ENCODE measurements around the gene PDZRN3. TPM values are rescaled to one million over a fixed set of nuclear protein-coding genes. Genes with fewer than 3 reads are reported as not detected.

PDZRN3 gene
- total and polyA plus RNA-seq, 2 experiments from 2014 or later = 7.5 to 14.0 TPM

- no peak overlapping the region for H3K27ac ChIP-seq (ENCODE audit: low read depth)
- Mint-ChIP-seq H3K9me3 (no peaks in the 10 kb centered on the region), H3K4me3 (no peak overlapping the region), H3K27ac (no peak overlapping the region), H3K27me3 (ENCODE audit: insufficient read depth, low read depth, poor library complexity) (no peaks in the 10 kb centered on the region), H3K4me1 (peaks cover 21% of the 10 kb centered on the region), H3K36me3 (ENCODE audit: low read depth) (no peaks in the 10 kb centered on the region)
- no peaks in the 10 kb centered on the region for H3K27me3 ChIP-seq (ENCODE audit: insufficient read depth)
- no peak for ATAC-seq
- no peak overlapping the region for H3K4me2 ChIP-seq
- no peak overlapping the region for H3K4me3 ChIP-seq
- no peaks in the 10 kb centered on the region for H3F3A ChIP-seq (replicated peaks; ENCODE audit: low read depth)
- no peak for TF ChIP-seq CREB1 (CRISPR knock-in tag; IDR thresholded peaks at IDR 0.05; ENCODE audit: low read depth)
- TF ChIP-seq JUNB (IDR thresholded peaks at IDR 0.05; ENCODE audit: unreplicated experiment) = no peak
- no peak for TF ChIP-seq REST (IDR thresholded peaks at IDR 0.05; ENCODE audit: unreplicated experiment)
- TF ChIP-seq, protein P1, sequence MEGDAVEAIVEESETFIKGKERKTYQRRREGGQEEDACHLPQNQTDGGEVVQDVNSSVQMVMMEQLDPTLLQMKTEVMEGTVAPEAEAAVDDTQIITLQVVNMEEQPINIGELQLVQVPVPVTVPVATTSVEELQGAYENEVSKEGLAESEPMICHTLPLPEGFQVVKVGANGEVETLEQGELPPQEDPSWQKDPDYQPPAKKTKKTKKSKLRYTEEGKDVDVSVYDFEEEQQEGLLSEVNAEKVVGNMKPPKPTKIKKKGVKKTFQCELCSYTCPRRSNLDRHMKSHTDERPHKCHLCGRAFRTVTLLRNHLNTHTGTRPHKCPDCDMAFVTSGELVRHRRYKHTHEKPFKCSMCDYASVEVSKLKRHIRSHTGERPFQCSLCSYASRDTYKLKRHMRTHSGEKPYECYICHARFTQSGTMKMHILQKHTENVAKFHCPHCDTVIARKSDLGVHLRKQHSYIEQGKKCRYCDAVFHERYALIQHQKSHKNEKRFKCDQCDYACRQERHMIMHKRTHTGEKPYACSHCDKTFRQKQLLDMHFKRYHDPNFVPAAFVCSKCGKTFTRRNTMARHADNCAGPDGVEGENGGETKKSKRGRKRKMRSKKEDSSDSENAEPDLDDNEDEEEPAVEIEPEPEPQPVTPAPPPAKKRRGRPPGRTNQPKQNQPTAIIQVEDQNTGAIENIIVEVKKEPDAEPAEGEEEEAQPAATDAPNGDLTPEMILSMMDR (conservative IDR thresholded peaks at IDR 0.05; ENCODE audit: low read depth in 2 of 2) = no peak
- no peak for TF ChIP-seq ZNF462 (CRISPR knock-in tag; IDR thresholded peaks at IDR 0.05)
- no peak for TF ChIP-seq NANOG (IDR thresholded peaks at IDR 0.05; ENCODE audit: borderline replicate concordance)
- no peak for TF ChIP-seq POLR2AphosphoS5 (IDR thresholded peaks at IDR 0.05; ENCODE audit: low read depth)
- no peak for TF ChIP-seq ETS1 (IDR thresholded peaks at IDR 0.05)
- TF ChIP-seq STAT1 (IDR thresholded peaks at IDR 0.05; ENCODE audit: unreplicated experiment) = no peak
- TF ChIP-seq EZH2phosphoT487 (IDR thresholded peaks at IDR 0.05; ENCODE audit: unreplicated experiment) = no peak
- TF ChIP-seq ZNF114 (CRISPR knock-in tag; IDR thresholded peaks at IDR 0.05) = no peak
- TF ChIP-seq ZNF331 (CRISPR knock-in tag; IDR thresholded peaks at IDR 0.05; ENCODE audit: low read depth) = no peak
- TF ChIP-seq EZH2 (IDR thresholded peaks at IDR 0.05; ENCODE audit: low read depth, unreplicated experiment) = no peak
- no peaks in the 10 kb centered on the region for H3K36me3 ChIP-seq (ENCODE audit: insufficient read depth)
- no peak overlapping the region for H2AFZ ChIP-seq
- no peaks in the 10 kb centered on the region for H4K20me1 ChIP-seq (replicated peaks; ENCODE audit: insufficient read depth)
- no peak for DNase-seq (ENCODE audit: low spot score)
- H3K79me2 ChIP-seq (replicated peaks; ENCODE audit: insufficient read depth) = no peaks in the 10 kb centered on the region
- H3K9me2 ChIP-seq (ENCODE audit: insufficient read depth) = no peaks in the 10 kb centered on the region
- H3K4me1 ChIP-seq (ENCODE audit: insufficient read depth) = peaks cover 25% of the 10 kb centered on the region
Measured at GRCh38 chr3:73499787-73500186, 125.0 kb downstream of the PDZRN3 start.
